ENCODE results near the gene MRPS31. TPM values are rescaled to one million over a fixed set of nuclear protein-coding genes. Genes with fewer than 3 reads are reported as not detected.

The MRPS31 gene
- total and polyA plus RNA-seq, 9 donors, result 23.1 to 34.1 (median 27.1) TPM

- Histone ChIP-seq H3K27ac (ENCODE audit: low read length) (no peak overlapping the region), H3K9me3 (replicated peaks; ENCODE audit: control insufficient read depth, low read depth, low read length) (no peaks in the 10 kb centered on the region), H3K4me3 (ENCODE audit: low read length) (no peak overlapping the region), H3K36me3 (ENCODE audit: control insufficient read depth, insufficient read depth, low read length) (no peaks in the 10 kb centered on the region), H3K27me3 (ENCODE audit: control insufficient read depth, insufficient read depth, low read length) (no peaks in the 10 kb centered on the region), H3K4me1 (ENCODE audit: control insufficient read depth, insufficient read depth, low read length) (peaks cover 3% of the 10 kb centered on the region)
- 56% methylated on average over 10 of the region's 14 CpGs for WGBS (ENCODE audit: insufficient coverage)
- no peak for DNase-seq
Measured at GRCh38 chr13:40780822-40781401, 9.9 kb upstream of the MRPS31 start.

- WGBS (ENCODE audit: insufficient coverage), result 71% methylated on average over 2 of the region's 5 CpGs
- H3K9me3 ChIP-seq (replicated peaks; ENCODE audit: control insufficient read depth, low read depth, low read length), result no peaks in the 10 kb centered on the region
- H3K4me3 ChIP-seq (ENCODE audit: low read length), result no peak overlapping the region
- peaks cover 3% of the 10 kb centered on the region for H3K4me1 ChIP-seq (ENCODE audit: control insufficient read depth, insufficient read depth, low read length)
- no peaks in the 10 kb centered on the region for H3K27me3 ChIP-seq (ENCODE audit: control insufficient read depth, insufficient read depth, low read length)
- DNase-seq, result no peak
- H3K36me3 ChIP-seq (ENCODE audit: control insufficient read depth, insufficient read depth, low read length), result no peaks in the 10 kb centered on the region
- no peak overlapping the region for H3K27ac ChIP-seq (ENCODE audit: low read length)
Measured at GRCh38 chr13:40779796-40780285, 8.9 kb upstream of the MRPS31 start.

- DNase-seq, result no peak
Measured at GRCh38 chr13:40779049-40779448, 8.1 kb upstream of the MRPS31 start.

GRCh38 chr13:40777809-40778175, 6.8 kb upstream of the MRPS31 start:
- 25% methylated on average over 1 of the region's 3 CpGs for WGBS (ENCODE audit: insufficient coverage)

More at GRCh38 chr13:40779049-40779448, 8.1 kb upstream of the MRPS31 start:
- H3K4me3 ChIP-seq (ENCODE audit: low read length), result no peak overlapping the region
- H3K27ac ChIP-seq (ENCODE audit: low read length), result no peak overlapping the region
- peaks cover 3% of the 10 kb centered on the region for H3K4me1 ChIP-seq (ENCODE audit: control insufficient read depth, insufficient read depth, low read length)
- no peaks in the 10 kb centered on the region for H3K9me3 ChIP-seq (replicated peaks; ENCODE audit: control insufficient read depth, low read depth, low read length)
- no peaks in the 10 kb centered on the region for H3K27me3 ChIP-seq (ENCODE audit: control insufficient read depth, insufficient read depth, low read length)
- 30% methylated on average over 4 of the region's 4 CpGs for WGBS (ENCODE audit: insufficient coverage)
- no peaks in the 10 kb centered on the region for H3K36me3 ChIP-seq (ENCODE audit: control insufficient read depth, insufficient read depth, low read length)

GRCh38 chr13:40777166-40777808, 6.3 kb upstream of the MRPS31 start:
- H3K9me3 ChIP-seq (replicated peaks; ENCODE audit: control insufficient read depth, low read depth, low read length), result no peaks in the 10 kb centered on the region
- peaks cover 3% of the 10 kb centered on the region for H3K4me1 ChIP-seq (ENCODE audit: control insufficient read depth, insufficient read depth, low read length)
- no peak overlapping the region for H3K4me3 ChIP-seq (ENCODE audit: low read length)
- H3K27ac ChIP-seq (ENCODE audit: low read length), result no peak overlapping the region
- no peaks in the 10 kb centered on the region for H3K36me3 ChIP-seq (ENCODE audit: control insufficient read depth, insufficient read depth, low read length)
- no peaks in the 10 kb centered on the region for H3K27me3 ChIP-seq (ENCODE audit: control insufficient read depth, insufficient read depth, low read length)
- peak; percentile 63 for DNase-seq
- WGBS (ENCODE audit: insufficient coverage), result 28% methylated on average over 5 of the region's 7 CpGs

More at GRCh38 chr13:40777809-40778175, 6.8 kb upstream of the MRPS31 start:
- Histone ChIP-seq H3K9me3 (replicated peaks; ENCODE audit: control insufficient read depth, low read depth, low read length) (no peaks in the 10 kb centered on the region), H3K27me3 (ENCODE audit: control insufficient read depth, insufficient read depth, low read length) (no peaks in the 10 kb centered on the region), H3K36me3 (ENCODE audit: control insufficient read depth, insufficient read depth, low read length) (no peaks in the 10 kb centered on the region), H3K4me1 (ENCODE audit: control insufficient read depth, insufficient read depth, low read length) (peaks cover 3% of the 10 kb centered on the region), H3K4me3 (ENCODE audit: low read length) (no peak overlapping the region), H3K27ac (ENCODE audit: low read length) (no peak overlapping the region)
- no peak for DNase-seq

GRCh38 chr13:40776681-40777165, 5.7 kb upstream of the MRPS31 start:
- no peaks in the 10 kb centered on the region for H3K36me3 ChIP-seq (ENCODE audit: control insufficient read depth, insufficient read depth, low read length)
- no peak overlapping the region for H3K27ac ChIP-seq (ENCODE audit: low read length)
- no peak overlapping the region for H3K4me3 ChIP-seq (ENCODE audit: low read length)
- WGBS (ENCODE audit: insufficient coverage), result no CpG with 5 or more reads among the region's 7 CpGs
- DNase-seq, result no peak
- H3K9me3 ChIP-seq (replicated peaks; ENCODE audit: control insufficient read depth, low read depth, low read length), result no peaks in the 10 kb centered on the region
- H3K4me1 ChIP-seq (ENCODE audit: control insufficient read depth, insufficient read depth, low read length), result peaks cover 3% of the 10 kb centered on the region
- H3K27me3 ChIP-seq (ENCODE audit: control insufficient read depth, insufficient read depth, low read length), result no peaks in the 10 kb centered on the region

- H3K36me3 ChIP-seq (ENCODE audit: control insufficient read depth, insufficient read depth, low read length), result no peaks in the 10 kb centered on the region
- no CpG with 5 or more reads among the region's 7 CpGs for WGBS (ENCODE audit: insufficient coverage)
- no peaks in the 10 kb centered on the region for H3K27me3 ChIP-seq (ENCODE audit: control insufficient read depth, insufficient read depth, low read length)
- H3K9me3 ChIP-seq (replicated peaks; ENCODE audit: control insufficient read depth, low read depth, low read length), result no peaks in the 10 kb centered on the region
- no peak overlapping the region for H3K27ac ChIP-seq (ENCODE audit: low read length)
- no peak overlapping the region for H3K4me3 ChIP-seq (ENCODE audit: low read length)
- peaks cover 3% of the 10 kb centered on the region for H3K4me1 ChIP-seq (ENCODE audit: control insufficient read depth, insufficient read depth, low read length)
- no peak for DNase-seq
Measured at GRCh38 chr13:40776232-40776631, 5.2 kb upstream of the MRPS31 start.

GRCh38 chr13:40774672-40775071, 3.7 kb upstream of the MRPS31 start:
- Histone ChIP-seq H3K27me3 (ENCODE audit: control insufficient read depth, insufficient read depth, low read length) (no peaks in the 10 kb centered on the region), H3K9me3 (replicated peaks; ENCODE audit: control insufficient read depth, low read depth, low read length) (no peaks in the 10 kb centered on the region), H3K27ac (ENCODE audit: low read length) (no peak overlapping the region), H3K4me3 (ENCODE audit: low read length) (no peak overlapping the region), H3K36me3 (ENCODE audit: control insufficient read depth, insufficient read depth, low read length) (no peaks in the 10 kb centered on the region), H3K4me1 (ENCODE audit: control insufficient read depth, insufficient read depth, low read length) (peaks cover 10% of the 10 kb centered on the region)
- WGBS (ENCODE audit: insufficient coverage), result 40% methylated on average over 2 of the region's 6 CpGs
- no peak for DNase-seq

- H3K4me1 ChIP-seq (ENCODE audit: control insufficient read depth, insufficient read depth, low read length), result peaks cover 10% of the 10 kb centered on the region
- 92% methylated on average over 2 of the region's 6 CpGs for WGBS (ENCODE audit: insufficient coverage)
- DNase-seq, result no peak
- no peaks in the 10 kb centered on the region for H3K9me3 ChIP-seq (replicated peaks; ENCODE audit: control insufficient read depth, low read depth, low read length)
- H3K27ac ChIP-seq (ENCODE audit: low read length), result no peak overlapping the region
- H3K27me3 ChIP-seq (ENCODE audit: control insufficient read depth, insufficient read depth, low read length), result no peaks in the 10 kb centered on the region
- no peak overlapping the region for H3K4me3 ChIP-seq (ENCODE audit: low read length)
- no peaks in the 10 kb centered on the region for H3K36me3 ChIP-seq (ENCODE audit: control insufficient read depth, insufficient read depth, low read length)
Measured at GRCh38 chr13:40772765-40773473, 1.9 kb upstream of the MRPS31 start.

- Histone ChIP-seq H3K36me3 (ENCODE audit: control insufficient read depth, insufficient read depth, low read length) (no peaks in the 10 kb centered on the region), H3K27me3 (ENCODE audit: control insufficient read depth, insufficient read depth, low read length) (no peaks in the 10 kb centered on the region), H3K4me3 (ENCODE audit: low read length) (peak overlapping the region; percentile 92), H3K9me3 (replicated peaks; ENCODE audit: control insufficient read depth, low read depth, low read length) (no peaks in the 10 kb centered on the region), H3K27ac (ENCODE audit: low read length) (peak overlapping the region; percentile 93), H3K4me1 (ENCODE audit: control insufficient read depth, insufficient read depth, low read length) (peaks cover 7% of the 10 kb centered on the region)
- no peak for DNase-seq
- WGBS (ENCODE audit: insufficient coverage), result 2% methylated on average over 9 of the region's 9 CpGs
Measured at GRCh38 chr13:40770609-40770933, 419 bp downstream of the MRPS31 start.

All from muscle of leg (tissue), 11 donors.